ENCODE data around the gene TCF19. TPM values are rescaled to one million over a fixed set of nuclear protein-coding genes. Genes with fewer than 3 reads are reported as not detected.

The TCF19 gene
- total and polyA plus RNA-seq, 2 donors (not counting 3 experiments of a cell fraction or from before 2014, with no cell fraction given): 13.9 to 31.7 TPM

DNA sequence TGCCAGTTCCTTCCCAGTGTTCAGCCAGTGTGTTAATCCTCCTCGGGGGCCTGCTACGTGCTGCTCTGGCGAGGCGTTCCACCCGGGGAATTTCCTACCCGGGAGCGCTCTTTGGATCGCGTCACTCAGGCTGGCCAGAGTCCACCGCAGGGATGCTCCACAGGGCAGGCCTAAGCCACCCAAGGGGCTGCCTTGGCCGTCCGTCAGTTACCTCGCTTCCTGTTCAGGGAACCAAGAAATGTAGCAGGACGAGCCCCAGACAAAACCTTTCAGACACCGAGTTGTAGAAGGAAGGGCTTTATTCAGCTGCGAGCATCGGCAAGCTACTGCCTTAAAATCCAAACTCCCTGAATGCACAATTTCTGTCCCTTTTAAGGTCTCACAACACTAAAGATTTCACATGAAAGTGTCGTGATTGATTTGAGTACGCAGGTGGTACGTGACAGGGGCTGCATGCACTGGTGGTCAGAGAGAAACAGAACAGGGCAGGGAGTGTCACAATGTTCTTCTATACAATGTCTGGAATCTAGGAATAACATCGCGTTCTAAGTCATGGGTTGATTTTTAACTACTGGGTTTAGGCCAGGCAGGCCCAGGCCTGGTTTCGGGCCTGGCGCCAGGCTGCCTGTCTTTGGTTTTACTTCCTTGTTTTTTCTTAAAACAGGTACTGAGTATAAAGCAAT is 27.8 kb downstream of the TCF19 start:
- DNase-seq (ENCODE audit: low read depth, low spot score): no peak
- Histone ChIP-seq H3K9me3 (replicated peaks; ENCODE audit: control insufficient read depth, insufficient read depth, low read length) (no peaks in the 10 kb centered on the region), H3K27me3 (ENCODE audit: control insufficient read depth in 2 of 2, insufficient read depth in 2 of 2, low read length in 2 of 2) (no peaks in the 10 kb centered on the region), H3K4me1 (ENCODE audit: control insufficient read depth, extremely low read depth, insufficient read depth, low read length) (no peaks in the 10 kb centered on the region), H3K4me2 (ENCODE audit: insufficient read depth, low read length) (no peak overlapping the region), H2AFZ (ENCODE audit: low read depth, low read length) (no peak overlapping the region), H3K79me2 (ENCODE audit: control insufficient read depth, insufficient read depth, low read length) (no peaks in the 10 kb centered on the region), H3K4me3 (replicated peaks in 1 of 3; ENCODE audit: insufficient read depth in 1 of 3, low read depth in 1 of 3, low read length in 3 of 3) (no peak overlapping the region), H4K20me1 (replicated peaks; ENCODE audit: control insufficient read depth, extremely low read depth, insufficient read depth, low read length) (no peaks in the 10 kb centered on the region), H3K36me3 (ENCODE audit: control insufficient read depth in 2 of 2, extremely low read depth in 1 of 2, insufficient read depth in 2 of 2, low read length in 2 of 2) (no peaks in the 10 kb centered on the region), H3K9me1 (replicated peaks; ENCODE audit: control insufficient read depth, extremely low read depth, insufficient read depth, low read length) (no peaks in the 10 kb centered on the region), H3K27ac (ENCODE audit: insufficient read depth, low read depth, low read length) (no peak overlapping the region), H3K9ac (replicated peaks; ENCODE audit: extremely low read depth, insufficient read depth, low read length) (no peak overlapping the region)
- dilution Hi-C loops (cut with MboI; ENCODE audit: extremely low pct_ligation_motif_present, low sequenced_read_pairs) (no loop called here), intact Hi-C loops (cut with micrococcal nuclease) (no loop called here)
- no TSS peak for BruUV-seq (replicated peaks)
- TF ChIP-seq FOS (IDR thresholded peaks at IDR 0.05; ENCODE audit: borderline replicate concordance, insufficient read depth, low read length) (no peak), MYC (IDR thresholded peaks at IDR 0.05; ENCODE audit: low read depth, low read length) (no peak)
- TF ChIP-seq, protein P1, sequence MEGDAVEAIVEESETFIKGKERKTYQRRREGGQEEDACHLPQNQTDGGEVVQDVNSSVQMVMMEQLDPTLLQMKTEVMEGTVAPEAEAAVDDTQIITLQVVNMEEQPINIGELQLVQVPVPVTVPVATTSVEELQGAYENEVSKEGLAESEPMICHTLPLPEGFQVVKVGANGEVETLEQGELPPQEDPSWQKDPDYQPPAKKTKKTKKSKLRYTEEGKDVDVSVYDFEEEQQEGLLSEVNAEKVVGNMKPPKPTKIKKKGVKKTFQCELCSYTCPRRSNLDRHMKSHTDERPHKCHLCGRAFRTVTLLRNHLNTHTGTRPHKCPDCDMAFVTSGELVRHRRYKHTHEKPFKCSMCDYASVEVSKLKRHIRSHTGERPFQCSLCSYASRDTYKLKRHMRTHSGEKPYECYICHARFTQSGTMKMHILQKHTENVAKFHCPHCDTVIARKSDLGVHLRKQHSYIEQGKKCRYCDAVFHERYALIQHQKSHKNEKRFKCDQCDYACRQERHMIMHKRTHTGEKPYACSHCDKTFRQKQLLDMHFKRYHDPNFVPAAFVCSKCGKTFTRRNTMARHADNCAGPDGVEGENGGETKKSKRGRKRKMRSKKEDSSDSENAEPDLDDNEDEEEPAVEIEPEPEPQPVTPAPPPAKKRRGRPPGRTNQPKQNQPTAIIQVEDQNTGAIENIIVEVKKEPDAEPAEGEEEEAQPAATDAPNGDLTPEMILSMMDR (IDR thresholded peaks at IDR 0.05; ENCODE audit: extremely low read depth in 1 of 2, insufficient read depth in 1 of 2, low read depth in 1 of 2, low read length in 2 of 2): no peak
- no peak for FAIRE-seq
- CTCF ChIA-PET: no interaction called here
- POLR2A ChIA-PET: no interaction called here

DNA sequence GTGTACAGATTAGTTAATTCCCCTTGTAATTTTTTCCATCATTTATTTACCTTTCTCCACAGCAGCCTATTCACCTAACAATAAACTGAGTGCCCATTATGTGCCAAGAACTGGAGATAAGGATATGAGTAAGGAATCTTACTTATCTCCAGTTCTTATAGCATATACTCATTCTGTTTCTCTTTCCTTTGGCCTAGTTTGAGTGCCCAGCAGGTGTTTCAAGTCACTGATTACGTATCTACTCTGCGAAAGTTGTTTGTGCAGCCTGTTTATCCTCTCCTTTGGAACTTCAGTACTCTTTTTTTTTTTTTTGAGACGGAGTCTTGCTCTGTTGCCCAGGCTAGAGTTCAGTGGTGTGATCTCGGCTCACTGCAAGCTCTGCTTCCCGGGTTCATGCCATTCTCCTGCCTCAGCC is 29.4 kb downstream of the TCF19 start:
- CTCF ChIA-PET: no interaction called here

More for the DNA sequence above, 29.4 kb downstream of the TCF19 start:
- no peaks in the 10 kb centered on the region for H3K79me2 ChIP-seq (ENCODE audit: control insufficient read depth, insufficient read depth, low read length)
- POLR2A ChIA-PET: no interaction called here
- no peaks in the 10 kb centered on the region for H3K36me3 ChIP-seq (ENCODE audit: control insufficient read depth in 2 of 2, extremely low read depth in 1 of 2, insufficient read depth in 2 of 2, low read length in 2 of 2)
- H3K9ac ChIP-seq (replicated peaks; ENCODE audit: extremely low read depth, insufficient read depth, low read length): no peak overlapping the region
- TF ChIP-seq GATA2 (IDR thresholded peaks at IDR 0.05; ENCODE audit: insufficient read depth, insufficient read length, low read depth, low read length) (no peak), MYC (IDR thresholded peaks at IDR 0.05; ENCODE audit: low read depth, low read length) (no peak), FOS (IDR thresholded peaks at IDR 0.05; ENCODE audit: borderline replicate concordance, insufficient read depth, low read length) (no peak), POLR2AphosphoS5 (IDR thresholded peaks at IDR 0.05; ENCODE audit: insufficient read depth, low read depth, low read length) (no peak), JUN (IDR thresholded peaks at IDR 0.05; ENCODE audit: borderline replicate concordance, insufficient read depth, insufficient read length, low read depth) (no peak), EZH2 (IDR thresholded peaks at IDR 0.05; ENCODE audit: borderline replicate concordance, low read depth, low read length, severe bottlenecking) (no peak), POLR2A (IDR thresholded peaks at IDR 0.05; ENCODE audit: low read depth, low read length) (no peak)
- TF ChIP-seq, protein P1 (IDR thresholded peaks at IDR 0.05; ENCODE audit: extremely low read depth in 1 of 2, insufficient read depth in 1 of 2, low read depth in 1 of 2, low read length in 2 of 2): no peak
- TF ChIP-seq, protein P2, sequence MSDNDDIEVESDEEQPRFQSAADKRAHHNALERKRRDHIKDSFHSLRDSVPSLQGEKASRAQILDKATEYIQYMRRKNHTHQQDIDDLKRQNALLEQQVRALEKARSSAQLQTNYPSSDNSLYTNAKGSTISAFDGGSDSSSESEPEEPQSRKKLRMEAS (IDR thresholded peaks at IDR 0.05; ENCODE audit: insufficient read depth, insufficient read length): no peak
- no peak overlapping the region for H3K27ac ChIP-seq (ENCODE audit: insufficient read depth, low read depth, low read length)
- H3K9me1 ChIP-seq (replicated peaks; ENCODE audit: control insufficient read depth, extremely low read depth, insufficient read depth, low read length): no peaks in the 10 kb centered on the region
- DNase-seq (ENCODE audit: low read depth, low spot score) (no peak), FAIRE-seq (no peak)
- intact Hi-C loops (cut with micrococcal nuclease) (no loop called here), dilution Hi-C loops (cut with MboI; ENCODE audit: extremely low pct_ligation_motif_present, low sequenced_read_pairs) (no loop called here)
- no peaks in the 10 kb centered on the region for H3K4me1 ChIP-seq (ENCODE audit: control insufficient read depth, extremely low read depth, insufficient read depth, low read length)
- H2AFZ ChIP-seq (ENCODE audit: low read depth, low read length): no peak overlapping the region
- no peaks in the 10 kb centered on the region for H3K27me3 ChIP-seq (ENCODE audit: control insufficient read depth in 2 of 2, insufficient read depth in 2 of 2, low read length in 2 of 2)
- H3K4me3 ChIP-seq (replicated peaks in 1 of 3; ENCODE audit: insufficient read depth in 1 of 3, low read depth in 1 of 3, low read length in 3 of 3): no peak overlapping the region
- no TSS peak for BruUV-seq (replicated peaks)
- no peaks in the 10 kb centered on the region for H3K9me3 ChIP-seq (replicated peaks; ENCODE audit: control insufficient read depth, insufficient read depth, low read length)
- no peak overlapping the region for H3K4me2 ChIP-seq (ENCODE audit: insufficient read depth, low read length)
- H4K20me1 ChIP-seq (replicated peaks; ENCODE audit: control insufficient read depth, extremely low read depth, insufficient read depth, low read length): no peaks in the 10 kb centered on the region

All from endothelial cell of umbilical vein (primary cell).